ENCODE measurements around the gene RFT1.

The RFT1 gene

DNA sequence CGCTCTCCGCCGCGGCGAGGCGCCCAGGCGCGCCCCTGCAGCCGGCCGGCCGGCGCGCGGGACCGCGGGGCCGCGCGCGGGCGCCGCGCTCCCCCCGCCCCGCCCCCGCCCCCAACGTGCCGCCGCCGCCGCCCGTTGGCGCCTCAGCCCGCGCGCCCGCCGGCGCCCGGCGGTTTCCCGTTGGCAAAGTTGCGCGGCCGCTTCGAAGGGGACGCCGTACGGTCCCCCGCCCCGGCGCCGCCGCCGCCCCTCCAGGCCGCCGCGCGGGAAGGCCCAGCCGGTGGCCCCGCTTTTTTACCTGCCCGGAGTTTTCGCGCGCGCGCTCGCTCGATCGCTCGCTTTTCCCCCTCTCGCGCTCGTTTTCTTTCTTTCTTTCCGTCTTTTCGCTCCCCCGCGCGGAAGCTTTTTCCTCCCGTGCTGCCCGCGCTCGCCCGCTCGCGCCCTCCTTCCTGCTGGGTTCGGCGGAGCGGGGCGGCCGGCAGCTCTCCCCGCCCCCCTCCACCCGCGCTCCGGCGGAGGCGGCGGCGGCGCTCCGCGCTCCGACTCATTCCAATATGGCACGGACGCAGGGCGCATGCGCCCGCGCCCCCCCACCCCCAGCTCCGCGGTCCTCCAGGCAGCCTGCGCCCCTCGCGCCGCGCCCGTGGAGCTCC is 84.6 kb downstream of the RFT1 start, which contains the start of gene SFMBT1:
SFMBT1 (minus strand) TSS at position 556 of the 653 bp plus-strand sequence. CDS start 76,945 bp downstream, outside the sequence.
- TF ChIP-seq POLR2A (IDR thresholded peaks at IDR 0.05; ENCODE audit: extremely low read depth, insufficient read length) (no peak), MYC (IDR thresholded peaks at IDR 0.05; ENCODE audit: low read depth, low read length) (no peak)
- TF ChIP-seq, protein P1, sequence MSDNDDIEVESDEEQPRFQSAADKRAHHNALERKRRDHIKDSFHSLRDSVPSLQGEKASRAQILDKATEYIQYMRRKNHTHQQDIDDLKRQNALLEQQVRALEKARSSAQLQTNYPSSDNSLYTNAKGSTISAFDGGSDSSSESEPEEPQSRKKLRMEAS (IDR thresholded peaks at IDR 0.05; ENCODE audit: low read depth, low read length), result no peak
- TF ChIP-seq, protein P2, sequence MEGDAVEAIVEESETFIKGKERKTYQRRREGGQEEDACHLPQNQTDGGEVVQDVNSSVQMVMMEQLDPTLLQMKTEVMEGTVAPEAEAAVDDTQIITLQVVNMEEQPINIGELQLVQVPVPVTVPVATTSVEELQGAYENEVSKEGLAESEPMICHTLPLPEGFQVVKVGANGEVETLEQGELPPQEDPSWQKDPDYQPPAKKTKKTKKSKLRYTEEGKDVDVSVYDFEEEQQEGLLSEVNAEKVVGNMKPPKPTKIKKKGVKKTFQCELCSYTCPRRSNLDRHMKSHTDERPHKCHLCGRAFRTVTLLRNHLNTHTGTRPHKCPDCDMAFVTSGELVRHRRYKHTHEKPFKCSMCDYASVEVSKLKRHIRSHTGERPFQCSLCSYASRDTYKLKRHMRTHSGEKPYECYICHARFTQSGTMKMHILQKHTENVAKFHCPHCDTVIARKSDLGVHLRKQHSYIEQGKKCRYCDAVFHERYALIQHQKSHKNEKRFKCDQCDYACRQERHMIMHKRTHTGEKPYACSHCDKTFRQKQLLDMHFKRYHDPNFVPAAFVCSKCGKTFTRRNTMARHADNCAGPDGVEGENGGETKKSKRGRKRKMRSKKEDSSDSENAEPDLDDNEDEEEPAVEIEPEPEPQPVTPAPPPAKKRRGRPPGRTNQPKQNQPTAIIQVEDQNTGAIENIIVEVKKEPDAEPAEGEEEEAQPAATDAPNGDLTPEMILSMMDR (IDR thresholded peaks at IDR 0.05; ENCODE audit: low read depth, low read length), result no peak
- peak; percentile 74 for DNase-seq (ENCODE audit: low read depth)

DNA sequence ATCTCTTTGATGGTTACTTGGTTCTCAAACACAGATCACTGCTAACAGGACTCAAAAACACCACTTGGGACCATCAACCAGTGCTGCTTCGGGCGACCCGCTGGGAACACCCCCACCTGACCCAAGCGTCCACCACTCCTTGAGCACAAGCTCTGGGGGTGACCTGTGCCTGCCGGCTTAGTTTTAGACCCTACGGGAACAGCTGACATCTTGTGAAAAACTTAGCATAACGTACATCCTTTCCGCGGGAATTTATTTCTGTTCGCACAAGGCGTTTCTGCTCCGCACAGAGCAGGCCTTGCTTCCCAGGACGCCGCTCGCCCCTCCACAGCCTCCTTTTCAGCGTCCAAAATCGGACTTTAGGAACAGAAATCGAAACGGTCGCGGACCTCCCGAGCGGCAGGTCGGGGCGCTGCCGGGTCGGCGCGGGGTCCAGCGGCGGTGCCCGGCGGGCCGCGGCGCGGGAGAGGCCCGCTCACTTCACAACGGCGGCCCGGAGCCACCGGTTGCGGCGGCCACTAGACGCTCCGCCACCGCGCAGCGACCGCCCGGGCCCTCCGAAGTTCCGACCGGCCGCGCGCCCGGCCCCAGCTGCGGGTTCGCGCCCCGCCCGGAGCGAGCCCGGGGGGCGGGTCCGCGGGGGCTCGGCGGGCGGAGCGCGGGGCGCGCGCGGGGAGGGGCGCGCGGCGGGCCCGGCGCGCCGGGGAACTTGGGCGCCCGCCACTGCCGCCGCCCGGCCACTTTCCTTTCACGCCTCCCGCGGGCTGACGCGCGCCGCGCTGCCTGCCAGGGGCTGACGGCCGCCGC is 85.3 kb downstream of the RFT1 start:
- TF ChIP-seq MYC (IDR thresholded peaks at IDR 0.05; ENCODE audit: low read depth, low read length), result no peak
- TF ChIP-seq POLR2A (IDR thresholded peaks at IDR 0.05; ENCODE audit: extremely low read depth, insufficient read length), result no peak
- TF ChIP-seq, protein P2 (IDR thresholded peaks at IDR 0.05; ENCODE audit: low read depth, low read length), result no peak
- TF ChIP-seq, protein P1 (IDR thresholded peaks at IDR 0.05; ENCODE audit: low read depth, low read length), result no peak
- H3K4me3 ChIP-seq (ENCODE audit: low read depth, low read length), result peak overlapping the region; percentile 72
- peak; percentile 73 for DNase-seq (ENCODE audit: low read depth)

More for the DNA sequence above, 84.6 kb downstream of the RFT1 start, which contains the start of gene SFMBT1:
- H3K4me3 ChIP-seq (ENCODE audit: low read depth, low read length), result peak within 1 kb of the TSS; percentile 72

DNA sequence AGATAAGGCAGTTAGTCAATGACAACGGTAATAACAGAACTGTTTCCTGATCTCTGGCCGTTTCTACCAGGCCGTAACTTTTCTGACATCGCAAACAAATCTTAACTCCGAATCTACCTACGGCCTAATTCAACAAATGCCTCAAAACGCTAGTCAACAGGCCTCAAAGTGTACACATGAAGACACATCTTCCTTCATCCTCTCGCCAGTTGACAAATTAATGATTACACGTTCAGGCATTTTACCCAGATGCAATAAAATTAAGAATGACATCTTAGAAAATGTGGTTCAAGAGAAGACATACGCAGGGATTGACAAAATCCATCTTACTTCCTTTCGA is 85.9 kb downstream of the RFT1 start:
- peak overlapping the region; percentile 72 for H3K4me3 ChIP-seq (ENCODE audit: low read depth, low read length)
- DNase-seq (ENCODE audit: low read depth), result no peak
- no peak for TF ChIP-seq MYC (IDR thresholded peaks at IDR 0.05; ENCODE audit: low read depth, low read length)
- TF ChIP-seq, protein P2 (IDR thresholded peaks at IDR 0.05; ENCODE audit: low read depth, low read length), result no peak
- TF ChIP-seq POLR2A (IDR thresholded peaks at IDR 0.05; ENCODE audit: extremely low read depth, insufficient read length), result no peak
- TF ChIP-seq, protein P1 (IDR thresholded peaks at IDR 0.05; ENCODE audit: low read depth, low read length), result no peak

DNA sequence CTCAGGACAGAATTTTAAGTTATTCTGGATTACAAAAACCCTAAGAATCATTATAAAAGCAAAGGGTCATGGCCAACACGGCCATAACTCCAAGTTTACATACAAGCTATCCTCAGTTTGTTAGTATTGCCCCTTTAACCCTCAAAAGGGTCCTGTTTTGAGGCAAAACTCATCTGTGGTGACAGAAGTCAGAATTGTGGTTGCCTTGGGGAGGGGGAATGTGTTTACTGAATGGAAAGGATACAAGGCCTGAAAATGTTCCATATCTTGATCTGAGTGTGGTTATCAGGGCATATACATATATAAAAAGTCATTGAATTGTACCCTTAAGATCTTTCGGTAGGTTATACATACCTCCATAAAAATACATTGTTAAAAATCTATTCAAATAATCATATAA is 86.5 kb downstream of the RFT1 start:
- TF ChIP-seq MYC (IDR thresholded peaks at IDR 0.05; ENCODE audit: low read depth, low read length) (no peak), POLR2A (IDR thresholded peaks at IDR 0.05; ENCODE audit: extremely low read depth, insufficient read length) (no peak)
- TF ChIP-seq, protein P2 (IDR thresholded peaks at IDR 0.05; ENCODE audit: low read depth, low read length), result no peak
- TF ChIP-seq, protein P1 (IDR thresholded peaks at IDR 0.05; ENCODE audit: low read depth, low read length), result no peak
- no peak overlapping the region for H3K4me3 ChIP-seq (ENCODE audit: low read depth, low read length)
- DNase-seq (ENCODE audit: low read depth), result no peak

DNA sequence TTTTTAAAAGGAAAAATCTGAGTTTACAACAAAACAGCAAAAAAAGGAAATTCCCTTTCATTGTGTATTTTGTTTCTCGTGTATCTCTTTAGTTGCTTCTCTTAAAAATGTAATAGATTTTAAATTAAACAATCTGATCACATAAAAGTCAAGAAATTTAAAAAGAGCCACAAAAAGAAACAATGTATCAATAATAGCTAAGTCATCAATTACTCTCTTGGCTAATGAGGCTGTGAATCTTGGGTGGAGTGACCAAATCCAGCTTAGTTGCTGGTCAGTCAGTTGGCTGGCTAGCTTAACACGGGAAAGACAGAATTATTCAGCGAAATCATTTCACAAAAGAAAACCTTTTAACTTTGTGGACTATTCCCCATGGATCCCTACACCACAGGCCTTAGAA is 87.6 kb downstream of the RFT1 start:
- DNase-seq (ENCODE audit: low read depth), result no peak
- H3K4me3 ChIP-seq (ENCODE audit: low read depth, low read length), result no peak overlapping the region
- TF ChIP-seq, protein P1 (IDR thresholded peaks at IDR 0.05; ENCODE audit: low read depth, low read length), result no peak
- TF ChIP-seq POLR2A (IDR thresholded peaks at IDR 0.05; ENCODE audit: extremely low read depth, insufficient read length) (no peak), MYC (IDR thresholded peaks at IDR 0.05; ENCODE audit: low read depth, low read length) (no peak)
- TF ChIP-seq, protein P2 (IDR thresholded peaks at IDR 0.05; ENCODE audit: low read depth, low read length), result no peak
